RCC 7860 (cell line): ENCODE measurements around the gene C9orf43.
A peak's percentile ranks its signal among the peaks of the same experiment; 100 is the strongest.
"Not testable (repeated sequence)": the region's sequence is repeated elsewhere in the genome, so short reads cannot be mapped to it uniquely, and the experiment has no call there.

Source experiments
- DNase-seq: peaks from one replicate; pipeline ENCODE4 v3.0.0-alpha.2; 2015; ENCODE audit warnings: low spot score
- FAIRE-seq: peaks from 2 replicates; lab custom pipeline; 2012; peaks lifted over from hg19 to GRCh38; lab: Jason Lieb, UNC

C9orf43 gene

GRCh38 chr9:113410207-113410864 lies at the start of gene C9orf43, which contains the start of gene POLE3:
Gene C9orf43, plus strand, starts transcription at chr9:113410747. Its CDS starts 2,747 bp downstream, at chr9:113413494.
Gene POLE3, minus strand, starts transcription at chr9:113410675. Its CDS starts 382 bp downstream, at chr9:113410293.
- peak; percentile 38 for FAIRE-seq
- DNase-seq = peak; percentile 90

- no peak for DNase-seq
- FAIRE-seq = no peak
Measured at GRCh38 chr9:113361304-113362018, 49.1 kb upstream of the C9orf43 start.

- no peak for FAIRE-seq
- DNase-seq = no peak
Measured at GRCh38 chr9:113363336-113363735, 47.2 kb upstream of the C9orf43 start.

- FAIRE-seq (no peak), DNase-seq (no peak)
Measured at GRCh38 chr9:113364951-113365350, 45.6 kb upstream of the C9orf43 start.

GRCh38 chr9:113365652-113366051 lies 44.9 kb upstream of the C9orf43 start:
- FAIRE-seq, DNase-seq: not testable (repeated sequence)

GRCh38 chr9:113368348-113368981 lies 42.1 kb upstream of the C9orf43 start:
- no peak for DNase-seq
- FAIRE-seq = no peak

GRCh38 chr9:113368982-113369854 lies 41.3 kb upstream of the C9orf43 start:
- no peak for FAIRE-seq

GRCh38 chr9:113369855-113370140 lies 40.7 kb upstream of the C9orf43 start:
- DNase-seq (no peak), FAIRE-seq (no peak)

More at GRCh38 chr9:113368982-113369854, 41.3 kb upstream of the C9orf43 start:
- DNase-seq = no peak

- FAIRE-seq (no peak), DNase-seq (no peak)
Measured at GRCh38 chr9:113370806-113371325, 39.7 kb upstream of the C9orf43 start.

- DNase-seq (no peak), FAIRE-seq (no peak)
Measured at GRCh38 chr9:113372059-113372458, 38.5 kb upstream of the C9orf43 start.

- FAIRE-seq = no peak
- no peak for DNase-seq
Measured at GRCh38 chr9:113373256-113373655, 37.3 kb upstream of the C9orf43 start.

- FAIRE-seq (no peak), DNase-seq (no peak)
Measured at GRCh38 chr9:113373676-113374392, 36.7 kb upstream of the C9orf43 start.

GRCh38 chr9:113375057-113376023 lies 35.2 kb upstream of the C9orf43 start:
- no peak for FAIRE-seq
- DNase-seq = no peak

GRCh38 chr9:113376634-113377567 lies 33.6 kb upstream of the C9orf43 start, which contains the start of gene HDHD3:
Gene HDHD3, minus strand, starts transcription at chr9:113376986. Its CDS starts 2,632 bp downstream, at chr9:113374354.
- FAIRE-seq = no peak

GRCh38 chr9:113379094-113379828 lies 31.3 kb upstream of the C9orf43 start:
- FAIRE-seq = not testable (repeated sequence)

More at GRCh38 chr9:113376634-113377567, 33.6 kb upstream of the C9orf43 start, which contains the start of gene HDHD3:
- peak; percentile 64 for DNase-seq

GRCh38 chr9:113379829-113380210 lies 30.7 kb upstream of the C9orf43 start:
- not testable (repeated sequence) for FAIRE-seq, DNase-seq

More at GRCh38 chr9:113379094-113379828, 31.3 kb upstream of the C9orf43 start:
- not testable (repeated sequence) for DNase-seq

GRCh38 chr9:113380869-113381378 lies 29.6 kb upstream of the C9orf43 start:
- no peak for DNase-seq
- FAIRE-seq = no peak
